GM12864 (cell line): ENCODE measurements around the gene GINS3.

Source experiments
- DNase-seq: peaks from one replicate; pipeline ENCODE4 v3.0.0-alpha.2; 2011; ENCODE audit warnings: low read depth
- H3K4me3 ChIP-seq: 2 replicates; pipeline ENCODE4 v1.5.1; 2011; ENCODE audit warnings: mild to moderate bottlenecking, low read depth, low read length, control low read depth
- TF ChIP-seq, protein P1 (sequence below): IDR thresholded peaks from 2 replicates; pipeline ENCODE4 v1.5.1; 2011; ENCODE audit warnings: low read depth, mild to moderate bottlenecking, moderate library complexity, low read length, control low read depth, inconsistent platforms; ENCODE audit errors: missing control alignments

The GINS3 gene

DNA sequence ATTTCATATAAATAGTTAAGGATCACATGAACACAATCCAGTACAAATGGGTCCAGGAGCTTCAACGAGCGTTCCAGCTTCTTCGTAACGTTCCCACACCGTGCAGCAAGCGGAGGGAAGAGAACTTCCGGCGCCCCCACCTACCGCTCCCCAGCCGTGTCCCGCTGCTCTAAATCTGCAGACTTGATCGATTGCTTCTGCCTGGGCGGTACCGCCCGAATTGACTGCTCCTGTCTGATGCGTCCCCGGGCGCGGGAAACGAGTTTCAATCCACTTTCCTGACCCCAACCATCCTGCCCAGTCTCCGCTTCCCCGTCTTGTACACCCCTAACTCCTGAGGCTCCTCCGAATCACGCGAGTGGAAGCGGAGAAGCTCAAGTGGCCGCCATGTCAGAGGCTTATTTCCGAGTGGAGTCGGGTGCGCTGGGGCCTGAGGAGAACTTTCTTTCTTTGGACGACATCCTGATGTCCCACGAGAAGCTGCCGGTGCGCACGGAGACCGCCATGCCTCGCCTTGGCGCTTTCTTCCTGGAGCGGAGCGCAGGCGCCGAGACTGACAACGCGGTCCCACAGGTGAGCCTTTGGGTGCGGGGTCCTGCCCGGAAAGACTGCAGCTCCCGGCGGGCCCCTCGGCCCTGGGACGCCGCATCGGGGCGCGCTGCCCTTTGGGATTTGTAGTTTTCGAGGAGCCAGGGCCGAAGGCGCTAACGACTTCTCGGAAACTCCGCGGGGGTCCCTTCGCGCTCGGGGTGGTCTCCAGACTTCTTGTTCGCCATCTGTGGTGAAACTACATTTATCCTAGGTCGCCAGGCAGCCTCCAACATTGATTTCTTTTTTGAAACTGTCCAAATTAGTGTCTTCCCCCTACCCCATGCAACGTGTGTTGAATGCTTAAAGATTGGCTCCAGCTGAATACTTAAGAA lies at the start of gene GINS3:
TSS of gene GINS3 (plus strand) at position 257 of the 923 bp plus-strand sequence. CDS start at position 388, 131 bp downstream.
- H3K4me3 ChIP-seq = peak within 1 kb of the TSS; percentile 96
- TF ChIP-seq, protein P1, sequence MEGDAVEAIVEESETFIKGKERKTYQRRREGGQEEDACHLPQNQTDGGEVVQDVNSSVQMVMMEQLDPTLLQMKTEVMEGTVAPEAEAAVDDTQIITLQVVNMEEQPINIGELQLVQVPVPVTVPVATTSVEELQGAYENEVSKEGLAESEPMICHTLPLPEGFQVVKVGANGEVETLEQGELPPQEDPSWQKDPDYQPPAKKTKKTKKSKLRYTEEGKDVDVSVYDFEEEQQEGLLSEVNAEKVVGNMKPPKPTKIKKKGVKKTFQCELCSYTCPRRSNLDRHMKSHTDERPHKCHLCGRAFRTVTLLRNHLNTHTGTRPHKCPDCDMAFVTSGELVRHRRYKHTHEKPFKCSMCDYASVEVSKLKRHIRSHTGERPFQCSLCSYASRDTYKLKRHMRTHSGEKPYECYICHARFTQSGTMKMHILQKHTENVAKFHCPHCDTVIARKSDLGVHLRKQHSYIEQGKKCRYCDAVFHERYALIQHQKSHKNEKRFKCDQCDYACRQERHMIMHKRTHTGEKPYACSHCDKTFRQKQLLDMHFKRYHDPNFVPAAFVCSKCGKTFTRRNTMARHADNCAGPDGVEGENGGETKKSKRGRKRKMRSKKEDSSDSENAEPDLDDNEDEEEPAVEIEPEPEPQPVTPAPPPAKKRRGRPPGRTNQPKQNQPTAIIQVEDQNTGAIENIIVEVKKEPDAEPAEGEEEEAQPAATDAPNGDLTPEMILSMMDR = no peak
- DNase-seq = peak; percentile 80

DNA sequence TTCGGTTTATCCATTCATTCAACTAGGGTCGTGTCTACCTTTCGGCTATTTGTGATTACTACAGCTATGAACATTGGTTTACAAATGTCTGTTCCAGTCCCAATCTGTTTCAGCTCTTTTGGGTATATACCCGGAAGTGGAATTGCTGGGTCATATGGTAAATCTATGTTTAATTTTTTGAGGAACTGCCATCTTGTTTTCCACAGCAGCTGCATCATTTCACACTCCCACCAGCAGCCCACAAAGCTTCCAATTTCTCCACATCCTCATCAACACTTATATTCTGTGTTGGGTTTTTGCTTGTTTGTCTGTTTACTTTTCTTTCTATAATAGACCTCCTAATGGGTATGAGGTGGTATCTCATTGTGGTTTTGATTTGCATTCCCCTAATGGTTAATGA lies 48.7 kb upstream of the GINS3 start:
- DNase-seq = no peak
- no peak overlapping the region for H3K4me3 ChIP-seq

GRCh38 chr16:58345574-58346354 lies 46.5 kb upstream of the GINS3 start:
- H3K4me3 ChIP-seq = no peak overlapping the region
- TF ChIP-seq, protein P1 = no peak
- no peak for DNase-seq

More for the DNA sequence above, 48.7 kb upstream of the GINS3 start:
- TF ChIP-seq, protein P1 = no peak

DNA sequence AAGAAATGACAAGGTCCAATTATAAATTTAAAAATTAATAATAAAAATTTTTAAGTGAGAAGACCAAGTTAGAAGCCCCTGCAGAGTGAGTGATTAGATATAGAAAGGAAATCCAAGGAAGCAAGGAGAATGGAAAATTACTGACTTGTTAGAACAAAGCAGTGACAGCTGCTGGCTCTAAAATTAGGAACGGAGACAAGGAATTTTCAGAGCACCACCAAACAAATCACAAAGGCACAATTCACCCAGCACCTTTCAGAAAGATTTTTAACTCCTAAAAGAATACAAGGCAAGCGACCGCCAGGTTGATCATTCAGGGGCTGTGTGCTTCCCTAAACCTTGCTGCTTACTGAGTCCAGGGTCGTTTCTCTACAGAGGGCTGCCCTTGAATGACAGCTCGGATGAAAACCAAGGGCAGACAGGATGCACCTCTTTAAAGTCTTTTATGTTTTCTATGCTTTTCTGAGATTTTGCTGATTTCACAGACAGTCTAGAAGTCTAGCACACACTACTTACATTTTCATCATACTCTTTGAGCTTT lies 45.4 kb upstream of the GINS3 start:
- TF ChIP-seq, protein P1 = no peak
- no peak for DNase-seq
- H3K4me3 ChIP-seq = no peak overlapping the region

- DNase-seq = no peak
- no peak overlapping the region for H3K4me3 ChIP-seq
- TF ChIP-seq, protein P1 = no peak
Measured at GRCh38 chr16:58348986-58349385, 43.3 kb upstream of the GINS3 start.

- no peak overlapping the region for H3K4me3 ChIP-seq
- TF ChIP-seq, protein P1 = no peak
- no peak for DNase-seq
Measured at GRCh38 chr16:58352690-58353089, 39.6 kb upstream of the GINS3 start.
